ENCODE results near the gene IKZF1. TPM values are rescaled to one million over a fixed set of nuclear protein-coding genes. Genes with fewer than 3 reads are reported as not detected.

IKZF1 gene
- total and polyA plus RNA-seq, 10 donors = 36.4 to 389 (median 231) TPM

DNA sequence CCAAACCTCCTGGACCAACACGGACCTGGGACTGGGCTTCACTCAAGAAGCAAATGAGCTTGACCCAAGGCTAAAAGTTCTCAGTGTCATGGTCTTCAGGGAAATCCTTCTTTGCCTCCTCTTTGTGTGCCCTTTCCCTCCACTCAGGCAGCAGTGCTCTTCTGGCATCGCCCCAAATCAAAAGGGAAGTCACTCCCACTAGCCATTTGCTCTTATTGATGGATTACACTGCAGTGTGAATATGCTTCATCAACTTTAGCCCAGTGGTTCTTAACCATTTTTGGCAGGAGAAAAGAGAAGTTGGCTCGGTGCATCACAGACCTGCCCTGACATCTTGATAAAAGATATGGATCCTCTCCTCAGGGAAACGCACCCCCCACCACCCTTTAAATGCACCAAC lies 19.2 kb upstream of the IKZF1 start:
- intact Hi-C loops (cut with DNase I; ENCODE audit: low total_unique reads) = no loop called here
- Histone ChIP-seq H3K27ac (peak overlapping the region in 1 of 8 donors; percentile 21), H3K9me3 (no peaks in the 10 kb centered on the region), H3K36me3 (no peaks in the 10 kb centered on the region), H3K4me1 (peaks cover 11 to 59% (median 52%) of the 10 kb centered on the region in 6 donors), H3K27me3 (replicated peaks in 1 of 7) (no peaks in the 10 kb centered on the region), H3K4me3 (no peak overlapping the region)
- TF ChIP-seq POLR2AphosphoS5 (IDR thresholded peaks at IDR 0.05) = no peak
- TF ChIP-seq, protein P1, sequence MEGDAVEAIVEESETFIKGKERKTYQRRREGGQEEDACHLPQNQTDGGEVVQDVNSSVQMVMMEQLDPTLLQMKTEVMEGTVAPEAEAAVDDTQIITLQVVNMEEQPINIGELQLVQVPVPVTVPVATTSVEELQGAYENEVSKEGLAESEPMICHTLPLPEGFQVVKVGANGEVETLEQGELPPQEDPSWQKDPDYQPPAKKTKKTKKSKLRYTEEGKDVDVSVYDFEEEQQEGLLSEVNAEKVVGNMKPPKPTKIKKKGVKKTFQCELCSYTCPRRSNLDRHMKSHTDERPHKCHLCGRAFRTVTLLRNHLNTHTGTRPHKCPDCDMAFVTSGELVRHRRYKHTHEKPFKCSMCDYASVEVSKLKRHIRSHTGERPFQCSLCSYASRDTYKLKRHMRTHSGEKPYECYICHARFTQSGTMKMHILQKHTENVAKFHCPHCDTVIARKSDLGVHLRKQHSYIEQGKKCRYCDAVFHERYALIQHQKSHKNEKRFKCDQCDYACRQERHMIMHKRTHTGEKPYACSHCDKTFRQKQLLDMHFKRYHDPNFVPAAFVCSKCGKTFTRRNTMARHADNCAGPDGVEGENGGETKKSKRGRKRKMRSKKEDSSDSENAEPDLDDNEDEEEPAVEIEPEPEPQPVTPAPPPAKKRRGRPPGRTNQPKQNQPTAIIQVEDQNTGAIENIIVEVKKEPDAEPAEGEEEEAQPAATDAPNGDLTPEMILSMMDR (IDR thresholded peaks at IDR 0.05 in 8 of 11, conservative IDR thresholded peaks at IDR 0.05 in 3 of 11) = no peak
- TF ChIP-seq POLR2A (IDR thresholded peaks at IDR 0.05) = no peak
- no peak for DNase-seq
- WGBS, 5 donors = 42 to 50% (median 48%) methylated on average over 4 of the region's 4 CpGs

DNA sequence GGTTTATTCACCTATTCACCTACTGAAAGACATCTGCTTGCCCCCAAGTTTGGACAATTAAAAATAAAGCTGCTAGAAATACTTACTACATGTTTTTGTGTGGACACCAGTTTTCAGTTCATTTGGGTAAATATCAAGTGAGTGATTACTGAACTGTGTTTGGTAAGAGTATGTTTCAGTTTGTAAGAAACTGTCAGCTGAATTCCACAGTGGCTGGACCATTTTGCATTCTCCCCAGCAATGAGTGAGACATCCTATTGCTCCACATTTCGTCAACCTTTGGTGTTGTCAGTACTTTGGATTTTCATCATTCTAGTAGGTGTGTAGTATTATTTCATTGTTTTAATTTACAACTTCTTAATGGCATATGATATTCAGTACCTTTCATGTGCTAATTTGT lies 17.4 kb upstream of the IKZF1 start:
- WGBS, 5 donors = 56 to 93% (median 75%) methylated on average over 1 of the region's 1 CpG

DNA sequence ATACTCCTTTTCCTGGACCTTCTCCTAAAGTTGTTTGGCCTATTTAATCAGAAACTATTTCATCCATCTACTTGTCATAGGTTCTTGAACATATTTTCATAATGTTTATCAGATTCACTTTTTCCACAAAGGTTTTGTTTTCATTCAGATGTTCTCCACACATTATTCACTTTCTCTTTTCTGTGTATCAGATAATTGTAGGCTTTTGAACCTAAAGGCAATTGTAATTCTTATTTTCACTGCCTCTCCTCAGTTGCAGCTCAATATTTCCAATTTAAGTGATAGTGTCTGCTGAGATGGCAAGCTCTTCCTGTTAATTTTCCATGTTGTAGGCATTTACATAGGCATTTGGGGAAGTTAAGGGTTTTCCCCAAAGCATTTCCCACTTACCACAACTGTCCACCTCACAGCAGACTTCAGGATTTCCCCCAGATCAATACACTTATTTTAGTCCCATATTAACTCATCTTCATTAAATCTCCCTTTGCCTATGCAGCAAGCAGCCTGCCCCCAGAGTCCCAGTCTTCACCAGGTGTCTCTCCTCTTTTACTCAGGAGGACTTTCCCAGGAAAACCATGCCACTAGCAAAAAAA lies 12.3 kb upstream of the IKZF1 start:
- Histone ChIP-seq H3K27me3 (replicated peaks in 1 of 7) (no peaks in the 10 kb centered on the region), H3K4me1 (peaks cover 0 to 6% (median 0%) of the 10 kb centered on the region in 6 donors), H3K9me3 (no peaks in the 10 kb centered on the region), H3K27ac (no peak overlapping the region), H3K36me3 (no peaks in the 10 kb centered on the region), H3K4me3 (no peak overlapping the region)
- intact Hi-C loops (cut with DNase I; ENCODE audit: low total_unique reads) = no loop called here
- TF ChIP-seq POLR2AphosphoS5 (IDR thresholded peaks at IDR 0.05) (no peak), POLR2A (IDR thresholded peaks at IDR 0.05) (no peak)
- TF ChIP-seq, protein P1 (IDR thresholded peaks at IDR 0.05 in 8 of 11, conservative IDR thresholded peaks at IDR 0.05 in 3 of 11) = no peak
- DNase-seq = no peak

More for the DNA sequence above, 17.4 kb upstream of the IKZF1 start:
- TF ChIP-seq, protein P1 (IDR thresholded peaks at IDR 0.05 in 8 of 11, conservative IDR thresholded peaks at IDR 0.05 in 3 of 11) = no peak
- TF ChIP-seq POLR2A (IDR thresholded peaks at IDR 0.05) = no peak
- TF ChIP-seq POLR2AphosphoS5 (IDR thresholded peaks at IDR 0.05) = no peak
- intact Hi-C loops (cut with DNase I; ENCODE audit: low total_unique reads) = no loop called here
- H3K36me3 ChIP-seq = no peaks in the 10 kb centered on the region
- DNase-seq = no peak
- H3K27me3 ChIP-seq (replicated peaks in 1 of 7) = no peaks in the 10 kb centered on the region
- H3K27ac ChIP-seq = no peak overlapping the region
- H3K9me3 ChIP-seq = no peaks in the 10 kb centered on the region
- H3K4me1 ChIP-seq = peaks cover 8 to 42% (median 35%) of the 10 kb centered on the region in 6 donors
- H3K4me3 ChIP-seq = no peak overlapping the region

DNA sequence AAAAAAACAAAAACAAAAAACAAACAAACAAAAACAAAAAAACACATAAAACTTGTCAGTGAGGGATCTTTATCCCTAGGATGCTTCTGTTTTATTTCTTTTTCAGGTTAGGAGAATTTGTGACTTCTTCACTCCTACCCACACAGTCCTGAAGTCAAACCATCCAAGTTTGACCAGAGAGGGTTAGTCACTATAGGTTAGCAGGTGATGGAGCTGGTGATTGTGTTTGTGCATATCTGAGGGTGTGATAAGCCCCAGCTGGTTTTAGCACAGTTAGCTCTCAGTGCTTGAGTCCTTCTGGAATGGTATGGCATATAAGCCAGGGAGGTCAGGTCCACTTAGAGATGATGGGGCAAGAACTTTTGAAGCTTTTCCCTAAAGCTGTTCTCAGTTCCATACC lies 11.8 kb upstream of the IKZF1 start:
- TF ChIP-seq, protein P1 (IDR thresholded peaks at IDR 0.05 in 8 of 11, conservative IDR thresholded peaks at IDR 0.05 in 3 of 11) = no peak
- TF ChIP-seq POLR2A (IDR thresholded peaks at IDR 0.05) (no peak), POLR2AphosphoS5 (IDR thresholded peaks at IDR 0.05) (no peak)
- H3K27ac ChIP-seq = no peak overlapping the region
- DNase-seq = no peak
- H3K4me1 ChIP-seq = peaks cover 0 to 6% (median 0%) of the 10 kb centered on the region in 6 donors
- no peaks in the 10 kb centered on the region for H3K36me3 ChIP-seq
- H3K4me3 ChIP-seq = no peak overlapping the region
- no peaks in the 10 kb centered on the region for H3K27me3 ChIP-seq (replicated peaks in 1 of 7)
- intact Hi-C loops (cut with DNase I; ENCODE audit: low total_unique reads) = no loop called here
- H3K9me3 ChIP-seq = no peaks in the 10 kb centered on the region
